ENCODE measurements around the gene LRRC2.

DNA sequence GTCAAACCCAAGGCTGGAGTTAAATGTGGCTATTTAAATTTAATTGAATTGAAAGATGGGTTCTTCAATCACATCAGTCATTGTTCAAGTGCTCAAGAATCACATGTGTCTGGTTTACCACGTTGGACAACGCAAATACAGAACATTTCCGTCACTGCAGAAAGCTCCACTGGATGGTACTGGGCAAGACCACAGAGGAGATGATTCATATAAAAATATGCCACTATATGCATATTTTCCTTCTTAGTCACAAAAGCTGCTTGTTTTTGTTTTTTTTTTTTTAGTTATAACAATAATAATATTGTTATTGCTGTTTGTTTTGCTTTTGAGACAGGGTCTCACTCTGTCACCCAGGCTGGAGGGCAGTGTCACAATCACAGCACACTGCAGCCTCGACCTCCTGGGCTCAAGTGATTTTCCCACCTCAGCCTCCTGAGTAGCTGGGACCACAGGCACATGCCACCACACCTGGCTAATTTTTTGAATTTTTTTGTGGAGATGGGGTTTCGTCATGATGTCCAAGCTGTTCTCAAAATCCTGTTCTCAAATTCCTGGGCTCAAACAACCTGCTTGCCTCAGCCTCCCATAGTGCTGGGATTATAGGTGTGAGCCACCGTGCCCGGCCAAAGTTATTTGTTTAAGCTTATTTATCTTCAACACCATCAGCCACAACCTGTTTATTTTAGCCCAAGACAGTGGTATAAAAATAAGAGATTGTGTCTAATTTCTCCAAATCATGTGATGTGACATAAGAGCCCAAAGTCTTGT, 48.9 kb downstream of the LRRC2 start:
- TF ChIP-seq CTCF (IDR thresholded peaks at IDR 0.05) (no peak), POLR2A (IDR thresholded peaks at IDR 0.05) (no peak)
